HepG2 (cell line): ENCODE results near the gene BFSP1. TPM values are rescaled to one million over a fixed set of nuclear protein-coding genes. Genes with fewer than 3 reads are reported as not detected.

ENCODE experiments used
- ARHGAP35 ChIP-seq: sonication (generic); formaldehyde crosslinking; IDR thresholded peaks from 2 replicates; pipeline ENCODE4 v1.9.0; 2022; ENCODE audit warnings: mild to moderate bottlenecking, inconsistent platforms, moderate library complexity, missing genetic modification reagents, borderline replicate concordance
- CENPX ChIP-seq: sonication (generic); formaldehyde crosslinking; IDR thresholded peaks from 2 replicates; pipeline ENCODE4 v1.9.0; 2021; ENCODE audit warnings: mild to moderate bottlenecking, missing genetic modification reagents, moderate library complexity
- DMTF1 ChIP-seq: sonication (generic); formaldehyde crosslinking; IDR thresholded peaks from 2 replicates; pipeline ENCODE4 v1.4.0; 2020; ENCODE audit warnings: mild to moderate bottlenecking, missing genetic modification reagents
- GLI4 ChIP-seq: sonication (generic); formaldehyde crosslinking; IDR thresholded peaks from 2 replicates; pipeline ENCODE4 v1.5.1; 2020; ENCODE audit warnings: missing genetic modification reagents, mild to moderate bottlenecking, moderate library complexity, borderline replicate concordance
- HDAC1 ChIP-seq: sonication (generic); formaldehyde crosslinking; IDR thresholded peaks from 2 replicates; pipeline ENCODE4 v1.5.1; 2020; ENCODE audit warnings: mild to moderate bottlenecking, missing genetic modification reagents
- ISL2 ChIP-seq: sonication (generic); formaldehyde crosslinking; IDR thresholded peaks from 2 replicates; pipeline ENCODE4 v1.5.0; 2020; ENCODE audit warnings: missing genetic modification reagents
- KLF11 ChIP-seq: IDR thresholded peaks from 2 replicates; pipeline ENCODE4 v1.6.1; 2016; ENCODE audit warnings: missing compliant biosample characterization
- KLF9 ChIP-seq: IDR thresholded peaks from 2 replicates; pipeline ENCODE4 v1.6.1; 2016; ENCODE audit warnings: low read depth
- MLLT10 ChIP-seq: sonication (generic); formaldehyde crosslinking; IDR thresholded peaks from 2 replicates; pipeline ENCODE4 v1.4.0; 2020; ENCODE audit warnings: missing genetic modification reagents
- MLX ChIP-seq: IDR thresholded peaks from 2 replicates; pipeline ENCODE4 v1.6.1; 2016
- NR2C2 ChIP-seq: sonication (generic); formaldehyde crosslinking; IDR thresholded peaks from 2 replicates; pipeline ENCODE4 v1.4.0; 2020; ENCODE audit warnings: missing genetic modification reagents, mild to moderate bottlenecking, moderate library complexity, borderline replicate concordance
- NR2F1 ChIP-seq, 2 experiments: fragments of 450-650 bp in 1 of 2; formaldehyde crosslinking in 1 of 2; IDR thresholded peaks; 2 replicates each; pipeline versions ENCODE4 v1.5.0 to v1.6.1; 2016 to 2020; ENCODE audit warnings: mild to moderate bottlenecking in 1 of 2, missing compliant biosample characterization in 1 of 2, missing genetic modification reagents in 1 of 2, moderate library complexity in 1 of 2
- NRL ChIP-seq: sonication (generic); formaldehyde crosslinking; IDR thresholded peaks from 2 replicates; pipeline ENCODE4 v1.5.0; 2020; ENCODE audit warnings: missing genetic modification reagents, mild to moderate bottlenecking, moderate library complexity, borderline replicate concordance
- PCBP1 ChIP-seq: fragments of 200-400 bp; formaldehyde crosslinking; IDR thresholded peaks from 2 replicates; pipeline ENCODE4 v1.6.1; 2017; ENCODE audit warnings: mild to moderate bottlenecking, low read depth, low read length, borderline replicate concordance
- PITX1 ChIP-seq: sonication (generic); formaldehyde crosslinking; IDR thresholded peaks from 2 replicates; pipeline ENCODE4 v1.5.1; 2020; ENCODE audit warnings: mild to moderate bottlenecking, missing genetic modification reagents
- RARA ChIP-seq: IDR thresholded peaks from 2 replicates; pipeline ENCODE4 v1.6.1; 2016; ENCODE audit warnings: missing genetic modification reagents, missing compliant biosample characterization
- RBFOX2 ChIP-seq: fragments of 200-400 bp; formaldehyde crosslinking; IDR thresholded peaks from 2 replicates; pipeline ENCODE4 v1.6.1; 2017; ENCODE audit warnings: low read depth, mild to moderate bottlenecking, low read length
- SMAD9 ChIP-seq: sonication (generic); formaldehyde crosslinking; IDR thresholded peaks from 2 replicates; pipeline ENCODE4 v1.5.1; 2020; ENCODE audit warnings: mild to moderate bottlenecking, missing genetic modification reagents
- TBP ChIP-seq: sonication (generic); formaldehyde crosslinking; IDR thresholded peaks from 2 replicates; pipeline ENCODE4 v1.5.0; 2020; ENCODE audit warnings: missing genetic modification reagents
- U2AF2 ChIP-seq: fragments of 200-400 bp; formaldehyde crosslinking; IDR thresholded peaks from 2 replicates; pipeline ENCODE4 v1.6.1; 2017; ENCODE audit warnings: low read depth, mild to moderate bottlenecking, low read length
- WIZ ChIP-seq: sonication (generic); formaldehyde crosslinking; IDR thresholded peaks from 2 replicates; pipeline ENCODE4 v1.5.1; 2020; ENCODE audit warnings: mild to moderate bottlenecking, missing genetic modification reagents
- ZBTB14 ChIP-seq: sonication (generic); formaldehyde crosslinking; IDR thresholded peaks from 2 replicates; pipeline ENCODE4 v1.4.0; 2020; ENCODE audit warnings: missing genetic modification reagents
- ZNF382 ChIP-seq: sonication (generic); formaldehyde crosslinking; IDR thresholded peaks from 2 replicates; pipeline ENCODE4 v1.5.0; 2020; ENCODE audit warnings: missing genetic modification reagents, mild to moderate bottlenecking, borderline replicate concordance
- ZNF446 ChIP-seq: sonication (generic); formaldehyde crosslinking; IDR thresholded peaks from 2 replicates; pipeline ENCODE4 v1.5.0; 2020; ENCODE audit warnings: mild to moderate bottlenecking, missing genetic modification reagents
- ZNF580 ChIP-seq: IDR thresholded peaks from 2 replicates; pipeline ENCODE4 v1.6.1; 2016; ENCODE audit warnings: low read depth, borderline replicate concordance
- ZNF777 ChIP-seq: sonication (generic); formaldehyde crosslinking; IDR thresholded peaks from 2 replicates; pipeline ENCODE4 v1.4.0; 2020; ENCODE audit warnings: missing genetic modification reagents
- ZNF839 ChIP-seq: sonication (generic); formaldehyde crosslinking; IDR thresholded peaks from 2 replicates; pipeline ENCODE4 v1.4.0; 2020; ENCODE audit warnings: missing genetic modification reagents, mild to moderate bottlenecking, borderline replicate concordance
- polyA plus RNA-seq, 8 experiments: library from polyadenylated mRNA; depleted of rRNA in 3 of 8; stranded (reverse) in 7 of 8; unstranded in 1 of 8; fragments of >200 nt; fragmentation: Illumina TruSeq in 4 of 8; extraction: Trizol in 4 of 8; gene quantifications; 2 replicates each; pipeline versions ENCODE4 v1.2.1 to v1.2.3, GENCODE V29; 2011 to 2016; ENCODE audit warnings: low read depth in 4 of 8, missing spikeins in 1 of 8, mixed read lengths in 1 of 8; ENCODE audit not compliant: insufficient read depth in 1 of 8
- total RNA-seq, 5 experiments: library from RNA; depleted of rRNA; stranded (reverse); fragments of >200 nt; fragmentation: Illumina TruSeq; extraction: Trizol; gene quantifications; 2 replicates each; pipeline ENCODE4 v1.2.3, GENCODE V29; 2016; ENCODE audit warnings: low read depth in 1 of 5

BFSP1 gene
- total and polyA plus RNA-seq, 2 of the 13 experiments (the other 11 are each of a cell fraction or from before 2014, with no cell fraction given) = 0.22 to 0.26 TPM

- 0 out of 2 replicates have a peak, but pooled peaks have one; percentile 21 for TF ChIP-seq ZNF580 (CRISPR knock-in tag)
- TF ChIP-seq RBFOX2 = peak; percentile 61
- TF ChIP-seq ZNF839 (CRISPR knock-in tag) = no peak
- TF ChIP-seq MLX (CRISPR knock-in tag) = peak; percentile 52; the same call in 1 of the 2 replicates
- TF ChIP-seq ZNF446 (CRISPR knock-in tag) = 0 out of 2 replicates have a peak, but pooled peaks have one; percentile 57
- 0 out of 2 replicates have a peak, but pooled peaks have one; percentile 75 for TF ChIP-seq GLI4
- TF ChIP-seq WIZ = no peak
- no peak for TF ChIP-seq KLF9 (CRISPR knock-in tag)
- no peak for TF ChIP-seq NR2F1 (CRISPR knock-in tag; IDR thresholded peaks at IDR 0.05)
- TF ChIP-seq NRL (CRISPR knock-in tag) = 0 out of 2 replicates have a peak, but pooled peaks have one; percentile 16
- TF ChIP-seq HDAC1 (CRISPR knock-in tag) = peak; percentile 1; the same call in 1 of the 2 replicates
- peak; percentile 43; the same call in 1 of the 2 replicates for TF ChIP-seq SMAD9
- TF ChIP-seq DMTF1 (CRISPR knock-in tag) = no peak
- no peak for TF ChIP-seq CENPX (CRISPR knock-in tag)
- no peak for TF ChIP-seq ZNF777
- TF ChIP-seq ZBTB14 (CRISPR knock-in tag) = no peak
- TF ChIP-seq KLF11 (CRISPR knock-in tag) = no peak
- TF ChIP-seq ARHGAP35 (CRISPR knock-in tag) = peak; percentile 58; the same call in 1 of the 2 replicates
- no peak; the same call in none of the 2 replicates for TF ChIP-seq NR2C2 (CRISPR knock-in tag)
- TF ChIP-seq RARA (CRISPR knock-in tag) = no peak
- TF ChIP-seq MLLT10 = no peak
- TF ChIP-seq ZNF382 (CRISPR knock-in tag) = no peak
- no peak for TF ChIP-seq U2AF2
- 0 out of 2 replicates have a peak, but pooled peaks have one; percentile 21 for TF ChIP-seq ISL2
- TF ChIP-seq TBP (CRISPR knock-in tag) = no peak
- TF ChIP-seq PCBP1 = no peak
- no peak for TF ChIP-seq PITX1 (CRISPR knock-in tag)
These were observed 39.4 kb upstream of the BFSP1 start (continued) for GRCh38 chr20:17570347-17571152.
